Calu3 (cell line): Measurements from ENCODE around the gene ETDC. TPM values are rescaled to one million over a fixed set of nuclear protein-coding genes. Genes with fewer than 3 reads are reported as not detected.
"Not testable (repeated sequence)": the region's sequence is repeated elsewhere in the genome, so short reads cannot be mapped to it uniquely, and the experiment has no call there.

Source experiments
- BruUV-seq: library from RNA; stranded (reverse); fragments of 400-500 nt; replicated peaks from 2 replicates; lab custom pipeline; 2021; lab: Mats Ljungman, UMichigan
- CTCF ChIA-PET: fragments of 300-600 bp; sonication (Branson Sonifier 250); formaldehyde crosslinking; loops from one replicate; lab custom pipeline; 2022; ENCODE audit warnings: antibody characterized with exemption; lab: Charles Lee
- DNase-seq: peaks from one replicate; pipeline ENCODE4 v3.0.0; 2022
- H3K27ac Mint-ChIP-seq: one replicate; pipeline ENCODE4 v1.8.0; 2022; ENCODE audit warnings: mixed read lengths; ENCODE audit not compliant: unreplicated experiment
- H3K27me3 Mint-ChIP-seq: one replicate; pipeline ENCODE4 v1.8.0; 2022; ENCODE audit warnings: mixed read lengths; ENCODE audit not compliant: unreplicated experiment
- H3K36me3 Mint-ChIP-seq: one replicate; pipeline ENCODE4 v1.8.0; 2022; ENCODE audit warnings: mild to moderate bottlenecking, moderate library complexity, mixed read lengths; ENCODE audit not compliant: insufficient read depth, unreplicated experiment
- H3K4me1 Mint-ChIP-seq: one replicate; pipeline ENCODE4 v1.8.0; 2022; ENCODE audit warnings: mild to moderate bottlenecking, low read depth, mixed read lengths; ENCODE audit not compliant: unreplicated experiment
- H3K4me3 Mint-ChIP-seq: one replicate; pipeline ENCODE4 v1.8.0; 2022; ENCODE audit warnings: mild to moderate bottlenecking, low read depth, moderate library complexity, mixed read lengths; ENCODE audit not compliant: unreplicated experiment
- H3K9me3 Mint-ChIP-seq: one replicate; pipeline ENCODE4 v1.8.0; 2022; ENCODE audit warnings: low read depth, mixed read lengths; ENCODE audit not compliant: unreplicated experiment
- intact Hi-C: fragments of 100-400 bp; cut with micrococcal nuclease; formaldehyde crosslinking; loops from one replicate; pipeline ENCODE4 v1.10.0; 2022; ENCODE audit not compliant: unreplicated experiment
- total RNA-seq: library from RNA; stranded (reverse); gene quantifications from 2 replicates; pipeline ENCODE4 v1.2.3, GENCODE V29; 2022
- TF ChIP-seq, protein P1 (sequence below): fragments of 200-600 bp; IDR thresholded peaks from one replicate; pipeline ENCODE4 v1.8.0; 2022; ENCODE audit warnings: antibody characterized with exemption; ENCODE audit not compliant: unreplicated experiment

The ETDC gene
- total RNA-seq, 1 experiment from 2014 or later, result not detected

DNA sequence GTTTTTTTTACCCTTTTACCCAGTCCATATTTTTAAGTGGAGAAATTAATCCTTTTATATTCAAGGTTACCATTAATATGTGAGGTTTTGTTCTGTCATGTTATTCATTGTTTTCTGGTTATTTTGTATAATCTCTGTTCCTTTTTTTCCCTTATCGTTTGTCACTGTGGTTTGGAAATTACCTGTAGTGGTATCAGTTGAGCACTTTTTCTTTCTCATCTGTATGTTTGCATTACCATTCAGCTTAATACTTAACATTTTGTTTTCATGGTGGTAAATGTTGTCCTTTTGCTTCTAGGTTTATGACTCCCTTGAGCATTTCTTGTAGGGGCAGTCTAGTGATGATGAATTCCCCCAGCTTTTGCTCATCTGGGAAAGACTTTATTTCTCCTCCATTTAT is 6.6 kb downstream of the ETDC start:
- no peak for DNase-seq
- Mint-ChIP-seq H3K27ac (no peak overlapping the region), H3K36me3 (peaks cover 5% of the 10 kb centered on the region), H3K4me1 (no peaks in the 10 kb centered on the region), H3K9me3 (peaks cover 23% of the 10 kb centered on the region), H3K27me3 (no peaks in the 10 kb centered on the region), H3K4me3 (no peak overlapping the region)
- TF ChIP-seq, protein P1, sequence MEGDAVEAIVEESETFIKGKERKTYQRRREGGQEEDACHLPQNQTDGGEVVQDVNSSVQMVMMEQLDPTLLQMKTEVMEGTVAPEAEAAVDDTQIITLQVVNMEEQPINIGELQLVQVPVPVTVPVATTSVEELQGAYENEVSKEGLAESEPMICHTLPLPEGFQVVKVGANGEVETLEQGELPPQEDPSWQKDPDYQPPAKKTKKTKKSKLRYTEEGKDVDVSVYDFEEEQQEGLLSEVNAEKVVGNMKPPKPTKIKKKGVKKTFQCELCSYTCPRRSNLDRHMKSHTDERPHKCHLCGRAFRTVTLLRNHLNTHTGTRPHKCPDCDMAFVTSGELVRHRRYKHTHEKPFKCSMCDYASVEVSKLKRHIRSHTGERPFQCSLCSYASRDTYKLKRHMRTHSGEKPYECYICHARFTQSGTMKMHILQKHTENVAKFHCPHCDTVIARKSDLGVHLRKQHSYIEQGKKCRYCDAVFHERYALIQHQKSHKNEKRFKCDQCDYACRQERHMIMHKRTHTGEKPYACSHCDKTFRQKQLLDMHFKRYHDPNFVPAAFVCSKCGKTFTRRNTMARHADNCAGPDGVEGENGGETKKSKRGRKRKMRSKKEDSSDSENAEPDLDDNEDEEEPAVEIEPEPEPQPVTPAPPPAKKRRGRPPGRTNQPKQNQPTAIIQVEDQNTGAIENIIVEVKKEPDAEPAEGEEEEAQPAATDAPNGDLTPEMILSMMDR, result no peak
- BruUV-seq, result no TSS peak
- CTCF ChIA-PET, result no interaction called here
- intact Hi-C loops, result no loop called here

- no peak for DNase-seq
- Mint-ChIP-seq H3K27me3 (no peaks in the 10 kb centered on the region), H3K4me3 (no peak overlapping the region), H3K36me3 (no peaks in the 10 kb centered on the region), H3K9me3 (peaks cover 6% of the 10 kb centered on the region), H3K4me1 (no peaks in the 10 kb centered on the region), H3K27ac (no peak overlapping the region)
- CTCF ChIA-PET, result no interaction called here
- no TSS peak for BruUV-seq
- intact Hi-C loops, result no loop called here
- TF ChIP-seq, protein P1, result no peak
Measured at GRCh38 chrX:135324463-135324862, 15.2 kb downstream of the ETDC start.

DNA sequence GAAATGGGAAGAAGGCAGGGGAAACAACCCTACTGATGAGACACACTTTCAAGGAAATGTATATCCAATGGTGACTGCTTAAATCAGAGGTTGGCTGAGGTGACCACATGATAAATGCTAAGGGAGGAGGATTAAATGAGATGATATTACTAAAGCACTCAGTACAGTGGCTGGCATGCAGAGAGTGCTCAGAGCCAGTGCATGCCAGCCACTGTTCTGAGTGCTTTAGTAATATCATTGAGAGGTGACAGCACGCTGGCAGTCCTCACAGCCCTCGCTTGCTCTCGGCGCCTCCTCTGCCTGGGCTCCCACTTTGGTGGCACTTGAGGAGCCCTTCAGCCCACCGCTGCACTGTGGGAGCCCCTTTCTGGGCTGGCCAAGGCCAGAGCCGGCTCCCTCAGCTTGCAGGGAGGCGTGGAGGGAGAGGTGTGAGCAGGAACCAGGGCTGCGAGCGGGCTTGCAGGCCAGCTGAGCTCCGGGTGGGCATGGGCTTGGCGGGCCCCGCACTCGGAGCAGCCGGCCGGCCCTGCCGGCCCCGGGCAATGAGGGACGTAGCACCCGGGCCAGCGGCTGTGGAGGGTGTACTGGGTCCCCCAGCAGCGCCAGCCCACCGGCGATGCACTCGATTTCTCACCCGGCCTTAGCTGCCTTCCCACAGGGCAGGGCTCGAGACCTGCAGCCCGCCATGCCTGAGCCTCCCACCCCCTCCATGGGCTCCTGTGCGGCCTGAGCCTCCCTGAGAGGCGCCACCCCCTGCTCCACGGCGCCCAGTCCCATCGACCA is 15.9 kb downstream of the ETDC start:
- DNase-seq, H3K27ac Mint-ChIP-seq, BruUV-seq, H3K27me3 Mint-ChIP-seq, H3K9me3 Mint-ChIP-seq, H3K4me3 Mint-ChIP-seq, CTCF ChIA-PET, H3K4me1 Mint-ChIP-seq, H3K36me3 Mint-ChIP-seq, intact Hi-C loops: not testable (repeated sequence)

- no peaks in the 10 kb centered on the region for H3K27me3 Mint-ChIP-seq
- intact Hi-C loops, result no loop called here
- BruUV-seq, result no TSS peak
- no peak for DNase-seq
- H3K4me3 Mint-ChIP-seq, result no peak overlapping the region
- H3K4me1 Mint-ChIP-seq, result no peaks in the 10 kb centered on the region
- TF ChIP-seq, protein P1, result no peak
- H3K9me3 Mint-ChIP-seq, result peaks cover 8% of the 10 kb centered on the region
- H3K27ac Mint-ChIP-seq, result no peak overlapping the region
- CTCF ChIA-PET, result no interaction called here
- H3K36me3 Mint-ChIP-seq, result no peaks in the 10 kb centered on the region
Measured at GRCh38 chrX:135327299-135327698, 18.0 kb downstream of the ETDC start.

DNA sequence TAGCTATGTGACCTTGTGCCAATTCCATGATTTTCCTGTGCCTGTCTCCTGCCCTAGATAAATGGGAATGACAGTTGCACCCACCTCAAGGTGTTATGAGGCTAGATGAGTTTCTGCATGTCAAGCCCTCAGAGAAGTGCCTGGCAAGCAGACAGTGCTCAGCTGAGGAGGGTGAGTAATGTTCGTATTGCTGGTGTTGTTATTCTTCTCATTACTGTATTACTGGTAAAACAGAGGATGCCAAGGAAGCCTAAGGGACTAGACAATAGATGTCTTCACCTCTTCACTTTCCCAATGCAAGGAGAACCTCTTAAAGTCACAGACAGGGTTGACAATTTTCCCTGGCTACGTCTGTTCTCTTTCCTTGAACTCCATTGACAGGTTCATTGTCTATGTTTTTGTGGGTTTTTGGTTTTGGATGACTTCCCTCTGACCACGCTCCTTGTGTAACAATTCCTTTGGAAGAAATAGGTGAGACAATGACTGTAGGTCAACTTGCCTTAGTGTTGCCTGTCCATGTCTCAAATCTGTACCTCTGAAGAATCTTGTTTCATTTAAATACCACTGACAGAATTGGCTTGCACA is 19.2 kb downstream of the ETDC start:
- no peaks in the 10 kb centered on the region for H3K4me1 Mint-ChIP-seq
- intact Hi-C loops, result no loop called here
- H3K36me3 Mint-ChIP-seq, result no peaks in the 10 kb centered on the region
- peaks cover 9% of the 10 kb centered on the region for H3K9me3 Mint-ChIP-seq
- BruUV-seq, result no TSS peak
- DNase-seq, result no peak
- H3K4me3 Mint-ChIP-seq, result no peak overlapping the region
- H3K27ac Mint-ChIP-seq, result no peak overlapping the region
- TF ChIP-seq, protein P1, result no peak
- no peaks in the 10 kb centered on the region for H3K27me3 Mint-ChIP-seq
- CTCF ChIA-PET, result no interaction called here
